ENCODE results near the gene MACROD2.

DNA sequence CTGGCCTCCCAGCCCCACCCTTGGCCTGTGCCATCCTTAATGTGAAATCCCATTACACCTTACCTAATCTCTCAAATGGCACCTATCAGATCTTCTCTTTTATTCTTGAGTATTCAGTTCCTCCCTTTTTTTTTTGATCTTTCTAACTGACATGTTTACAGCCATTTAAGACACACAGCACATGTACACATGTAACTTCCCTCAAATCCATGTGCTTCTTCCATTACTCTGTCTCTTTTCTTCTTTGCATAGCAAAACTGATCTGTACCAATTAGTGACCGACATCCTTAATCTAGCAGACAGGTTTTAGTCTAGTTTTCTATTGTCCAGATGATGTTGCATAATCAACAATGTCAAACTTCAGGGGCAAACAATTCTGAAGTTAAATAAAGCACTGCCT lies 755.9 kb downstream of the MACROD2 start:
- TF ChIP-seq, protein P1, sequence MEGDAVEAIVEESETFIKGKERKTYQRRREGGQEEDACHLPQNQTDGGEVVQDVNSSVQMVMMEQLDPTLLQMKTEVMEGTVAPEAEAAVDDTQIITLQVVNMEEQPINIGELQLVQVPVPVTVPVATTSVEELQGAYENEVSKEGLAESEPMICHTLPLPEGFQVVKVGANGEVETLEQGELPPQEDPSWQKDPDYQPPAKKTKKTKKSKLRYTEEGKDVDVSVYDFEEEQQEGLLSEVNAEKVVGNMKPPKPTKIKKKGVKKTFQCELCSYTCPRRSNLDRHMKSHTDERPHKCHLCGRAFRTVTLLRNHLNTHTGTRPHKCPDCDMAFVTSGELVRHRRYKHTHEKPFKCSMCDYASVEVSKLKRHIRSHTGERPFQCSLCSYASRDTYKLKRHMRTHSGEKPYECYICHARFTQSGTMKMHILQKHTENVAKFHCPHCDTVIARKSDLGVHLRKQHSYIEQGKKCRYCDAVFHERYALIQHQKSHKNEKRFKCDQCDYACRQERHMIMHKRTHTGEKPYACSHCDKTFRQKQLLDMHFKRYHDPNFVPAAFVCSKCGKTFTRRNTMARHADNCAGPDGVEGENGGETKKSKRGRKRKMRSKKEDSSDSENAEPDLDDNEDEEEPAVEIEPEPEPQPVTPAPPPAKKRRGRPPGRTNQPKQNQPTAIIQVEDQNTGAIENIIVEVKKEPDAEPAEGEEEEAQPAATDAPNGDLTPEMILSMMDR (IDR thresholded peaks at IDR 0.05) = no peak
- TF ChIP-seq ZFX (IDR thresholded peaks at IDR 0.05; ENCODE audit: borderline replicate concordance) = no peak
